GM21515 (cell line): Measurements from ENCODE around the gene WDFY4.

Experiments used
- ATAC-seq: cut with Tn5 transposase; IDR thresholded peaks from one replicate; pipeline ENCODE4 v1.9.1; 2021; ENCODE audit not compliant: unreplicated experiment

The WDFY4 gene

DNA sequence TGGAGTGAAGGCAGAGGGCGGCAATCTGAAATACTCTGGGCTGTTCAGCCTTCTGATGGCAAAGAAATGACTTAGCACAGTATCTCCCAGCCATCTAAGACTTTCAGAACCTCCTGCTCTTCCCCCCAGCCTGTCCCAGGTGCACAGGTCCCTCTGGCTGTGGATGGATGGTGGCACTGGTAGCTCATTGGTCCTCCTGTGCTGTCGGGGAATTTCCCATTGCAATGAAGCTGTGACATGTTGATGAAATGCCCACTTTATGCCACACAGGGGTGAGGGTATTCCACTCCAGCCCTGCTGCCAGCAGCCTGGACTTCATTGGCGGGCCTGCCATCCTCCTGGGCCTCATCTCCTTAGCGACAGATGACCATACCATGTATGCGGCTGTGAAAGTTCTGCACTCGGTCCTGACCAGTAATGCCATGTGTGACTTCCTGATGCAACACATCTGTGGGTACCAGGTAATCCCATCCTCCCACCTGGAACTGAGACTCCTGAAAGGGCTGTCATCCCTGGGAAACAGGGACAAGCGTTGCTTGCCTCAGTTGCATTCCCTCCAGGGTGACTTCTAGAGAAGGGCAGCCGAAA is 105.9 kb downstream of the WDFY4 start:
- ATAC-seq = no peak

DNA sequence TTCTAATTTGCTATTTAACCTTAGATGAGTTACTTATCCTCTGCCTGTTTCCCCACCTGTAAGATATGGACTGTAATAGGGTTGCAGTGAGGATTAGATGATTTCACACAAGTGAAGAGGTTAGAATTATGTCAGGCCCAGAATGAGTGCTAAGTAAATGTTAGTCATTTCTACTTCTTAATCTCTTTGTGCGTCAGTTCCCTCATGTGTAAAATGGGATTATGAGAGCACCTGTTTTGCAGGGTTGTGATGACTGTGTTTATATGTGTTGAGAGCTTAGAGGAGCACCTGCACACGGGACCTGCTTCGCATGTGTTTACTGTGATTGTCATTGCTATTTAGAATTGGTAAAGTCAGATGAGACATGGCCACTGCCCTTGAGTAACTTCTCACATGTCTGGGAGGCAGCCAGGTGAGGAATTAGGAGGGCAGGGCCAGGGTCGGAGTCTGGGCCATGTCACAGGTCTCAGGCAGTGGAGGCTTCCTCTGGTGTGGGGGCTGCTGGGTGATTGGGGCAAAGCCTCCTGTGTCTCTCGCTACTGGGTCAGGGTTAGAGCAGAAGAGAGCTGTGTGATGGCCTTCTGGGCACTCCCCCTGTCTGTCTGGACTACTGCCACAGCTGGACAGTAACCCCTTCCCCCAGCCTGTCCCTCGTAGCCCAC is 106.7 kb downstream of the WDFY4 start:
- no peak for ATAC-seq

DNA sequence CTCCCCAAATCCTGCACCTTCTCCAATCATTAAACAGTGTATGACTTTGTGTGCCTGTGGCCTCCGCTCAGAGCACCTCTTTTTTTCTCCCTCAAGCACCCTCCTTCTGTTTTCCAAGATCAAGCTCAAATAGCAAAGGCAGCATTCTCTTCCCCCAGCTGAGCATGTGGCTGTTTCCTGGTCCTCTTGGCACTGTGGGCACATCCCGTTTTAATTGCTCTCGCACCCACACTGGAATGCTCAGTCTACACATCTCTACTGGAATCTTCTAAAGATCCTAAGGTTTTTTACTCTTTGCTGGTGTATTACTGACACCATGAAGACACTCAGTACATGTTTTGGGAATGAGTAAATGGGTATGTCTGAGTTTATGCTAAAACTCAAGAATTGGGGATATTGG is 107.4 kb downstream of the WDFY4 start:
- ATAC-seq = no peak

DNA sequence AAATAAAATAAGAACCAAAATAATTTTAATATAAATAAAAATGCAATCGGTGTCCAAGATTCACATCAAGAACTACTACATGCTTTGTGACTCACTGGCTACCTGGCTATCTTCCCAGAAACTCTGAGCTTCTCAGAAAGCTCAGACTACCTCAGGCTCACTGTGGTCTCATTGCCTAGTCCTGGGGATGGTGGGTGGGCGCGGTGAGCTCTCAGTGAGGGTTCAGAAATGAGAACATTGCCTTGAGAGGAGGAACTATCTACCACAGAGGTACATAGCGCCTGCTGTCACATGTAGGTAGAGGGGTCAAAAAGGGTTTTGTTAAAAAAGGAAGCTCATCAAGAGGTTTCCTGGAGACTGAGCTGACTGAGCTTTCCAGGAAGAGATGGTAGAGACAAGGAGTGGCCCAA is 108.0 kb downstream of the WDFY4 start:
- no peak for ATAC-seq

DNA sequence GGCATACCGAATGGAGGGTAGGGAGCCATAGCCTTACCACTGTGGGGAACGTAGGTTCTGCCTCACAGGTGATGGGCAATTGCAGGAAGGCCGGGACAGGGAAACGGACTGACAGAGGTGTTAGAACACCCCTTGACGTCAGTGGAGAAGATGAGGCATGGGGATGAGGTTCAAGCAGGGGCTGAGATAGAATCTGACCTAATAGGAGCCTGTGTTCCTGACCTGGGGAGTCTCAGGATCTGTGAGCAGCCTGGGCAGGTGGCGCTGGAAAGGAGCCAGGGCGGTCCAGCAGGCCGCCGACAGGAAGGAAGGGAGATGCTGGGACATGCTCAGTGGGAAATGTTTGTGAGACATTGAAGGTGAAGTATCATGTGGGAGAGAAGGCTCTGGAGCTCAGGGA is 109.4 kb downstream of the WDFY4 start:
- no peak for ATAC-seq

DNA sequence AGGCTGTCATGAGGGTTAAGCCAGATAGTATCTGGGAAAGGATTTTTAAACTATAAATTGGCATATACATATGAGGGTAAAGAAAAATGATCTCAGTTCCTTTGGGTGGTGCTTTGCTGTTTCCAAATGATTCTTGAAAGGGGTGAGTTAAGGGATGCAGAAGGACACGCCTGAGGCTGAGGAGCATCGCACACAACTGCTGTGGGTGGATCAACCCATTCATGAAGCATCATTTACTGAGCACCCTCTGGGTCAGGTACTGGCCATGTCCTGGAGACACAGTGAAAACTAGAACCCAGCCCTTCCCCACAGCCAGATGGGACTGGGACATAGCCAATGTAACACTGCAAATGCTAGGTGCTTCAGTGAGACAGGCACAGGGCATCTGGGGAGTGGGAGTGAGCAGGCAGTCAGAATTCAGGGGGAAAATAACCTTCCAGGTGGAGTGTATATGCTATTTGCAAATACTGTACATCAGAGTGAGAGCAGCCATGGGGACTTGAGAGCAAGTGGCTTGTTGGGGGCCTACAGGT is 112.1 kb downstream of the WDFY4 start:
- no peak for ATAC-seq

DNA sequence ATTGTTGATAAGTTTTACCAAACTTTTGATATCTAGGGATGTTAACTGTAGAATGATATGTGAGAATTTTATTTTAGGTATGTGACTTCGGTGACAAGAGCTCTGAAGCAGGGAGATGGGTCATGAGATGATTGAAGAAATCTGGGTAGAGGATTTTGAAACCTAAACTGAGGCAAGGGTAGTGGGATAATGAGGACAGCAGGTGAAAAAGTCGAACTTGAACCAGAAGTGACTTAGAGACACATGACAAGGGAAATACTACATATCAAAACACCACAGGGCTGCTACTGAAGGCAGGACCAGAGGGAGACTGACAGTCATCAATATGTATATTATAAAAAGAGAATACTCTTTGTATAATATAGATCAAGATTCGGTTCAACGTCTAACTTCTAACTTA is 113.2 kb downstream of the WDFY4 start:
- no peak for ATAC-seq

DNA sequence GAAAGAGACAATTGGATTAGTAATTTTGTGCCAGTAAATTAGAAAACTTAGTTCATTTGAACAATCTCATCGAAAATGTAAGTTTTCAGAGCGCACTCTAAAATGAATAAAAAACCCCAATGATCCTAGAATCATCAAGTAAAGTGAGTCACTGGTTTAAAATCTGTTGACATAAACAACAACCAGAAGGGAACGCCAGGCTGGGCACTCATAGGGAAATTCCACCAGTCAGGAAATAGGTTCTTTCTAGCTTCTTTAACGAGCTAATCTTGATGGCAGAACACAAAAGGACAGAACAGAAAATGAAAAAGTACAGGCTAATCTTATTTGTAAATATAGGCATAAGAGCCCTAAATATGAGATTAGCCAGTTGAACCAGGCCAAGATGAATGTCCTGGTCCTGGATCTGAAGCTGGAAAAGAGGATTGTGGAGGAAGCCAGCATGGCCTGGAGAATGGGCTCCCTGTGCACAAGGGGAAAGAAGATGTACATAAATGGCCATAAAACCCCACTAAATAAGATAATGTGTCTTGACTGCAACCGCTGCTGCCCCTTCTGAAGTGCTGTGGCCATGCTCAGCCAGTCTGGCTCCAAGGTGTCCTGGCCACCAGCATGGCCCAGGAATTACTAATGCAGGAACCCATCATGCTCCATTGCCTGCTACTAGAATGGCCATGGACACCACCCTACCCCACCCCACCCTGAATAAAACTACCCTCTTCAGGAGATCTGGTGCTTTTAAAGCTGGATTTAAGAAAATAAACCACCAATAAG is 114.0 kb downstream of the WDFY4 start:
- no peak for ATAC-seq

DNA sequence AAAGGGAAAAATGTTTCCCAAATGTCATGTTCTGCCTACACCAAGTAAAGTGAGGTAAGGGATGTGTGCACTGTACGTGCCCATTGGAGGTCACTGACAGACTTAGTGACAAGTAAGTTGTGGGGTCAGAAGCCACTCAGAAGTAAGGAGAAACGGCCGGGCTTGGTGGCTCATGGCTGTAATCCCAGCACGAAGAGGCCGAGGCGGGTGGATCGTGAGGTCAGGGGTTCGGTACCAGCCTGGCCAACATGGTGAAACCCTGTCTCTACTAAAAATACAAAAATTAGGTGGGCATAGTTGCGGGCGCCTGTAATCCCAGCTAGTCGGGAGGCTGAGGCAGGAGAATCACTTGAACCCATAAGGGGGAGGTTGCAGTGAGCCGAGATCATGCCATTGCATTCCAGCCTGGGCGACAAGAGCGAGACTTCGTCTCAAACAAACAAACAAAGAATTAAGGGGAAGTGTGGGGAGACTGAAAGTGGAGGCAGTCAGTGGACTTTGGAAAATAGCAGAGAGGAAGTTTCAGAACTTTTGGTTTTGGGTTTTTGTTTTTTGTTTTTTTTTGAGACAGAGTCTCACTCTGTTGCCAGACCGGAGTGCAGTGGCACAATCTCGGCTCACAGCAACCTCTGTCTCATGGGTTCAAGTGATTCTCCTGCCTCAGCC is 114.8 kb downstream of the WDFY4 start:
- no peak for ATAC-seq

DNA sequence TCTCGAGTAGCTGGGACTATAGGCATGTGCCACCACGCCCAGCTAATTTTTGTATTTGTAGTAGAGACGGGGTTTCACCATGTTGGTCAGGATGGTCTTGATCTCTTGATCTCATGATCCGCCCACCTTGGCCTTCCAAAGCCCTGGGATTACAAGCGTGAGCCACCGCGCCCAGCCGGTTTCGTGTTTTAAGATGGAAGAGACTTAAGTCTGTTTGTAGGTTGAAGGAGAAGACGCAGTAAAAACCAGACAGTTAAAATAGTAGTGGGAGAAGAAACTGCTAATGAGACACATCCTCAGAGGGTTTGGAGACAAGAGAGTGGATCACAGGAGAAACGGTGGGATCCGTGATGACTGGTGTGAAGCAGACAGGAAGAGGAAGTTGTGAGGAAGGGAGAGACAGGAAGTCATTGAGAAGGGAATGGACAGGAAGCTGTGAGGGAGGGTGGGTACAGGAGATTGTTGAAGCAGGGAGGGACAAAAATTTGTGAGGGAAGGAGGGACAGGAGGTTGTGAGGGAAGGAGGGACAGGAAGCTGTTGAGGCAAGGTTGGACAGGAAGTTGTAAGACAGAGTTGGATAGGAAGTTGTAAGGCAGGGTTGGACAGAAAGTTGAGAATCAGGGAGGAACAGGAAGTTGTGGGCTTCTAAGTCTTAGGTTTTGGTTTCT is 115.5 kb downstream of the WDFY4 start:
- ATAC-seq = no peak

DNA sequence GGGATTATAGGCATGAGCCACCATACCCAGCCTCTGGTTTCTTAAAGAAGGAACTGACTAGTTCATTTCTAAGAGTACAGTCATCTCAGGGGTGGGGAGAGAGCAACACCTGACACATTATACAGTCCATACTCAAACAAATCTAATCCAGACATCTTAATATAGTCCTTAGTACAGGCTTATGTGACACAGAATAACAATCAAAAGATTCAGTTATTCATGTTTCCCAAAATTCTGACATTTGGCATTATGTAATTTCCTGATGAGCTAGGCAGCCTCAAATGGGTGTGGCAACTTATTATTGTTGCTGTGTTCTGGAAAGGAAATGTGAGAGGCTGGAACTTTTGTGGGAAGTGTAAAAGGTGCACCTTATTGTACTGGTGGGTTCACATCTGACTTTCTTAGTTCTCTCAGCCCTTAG is 116.3 kb downstream of the WDFY4 start:
- ATAC-seq = no peak

DNA sequence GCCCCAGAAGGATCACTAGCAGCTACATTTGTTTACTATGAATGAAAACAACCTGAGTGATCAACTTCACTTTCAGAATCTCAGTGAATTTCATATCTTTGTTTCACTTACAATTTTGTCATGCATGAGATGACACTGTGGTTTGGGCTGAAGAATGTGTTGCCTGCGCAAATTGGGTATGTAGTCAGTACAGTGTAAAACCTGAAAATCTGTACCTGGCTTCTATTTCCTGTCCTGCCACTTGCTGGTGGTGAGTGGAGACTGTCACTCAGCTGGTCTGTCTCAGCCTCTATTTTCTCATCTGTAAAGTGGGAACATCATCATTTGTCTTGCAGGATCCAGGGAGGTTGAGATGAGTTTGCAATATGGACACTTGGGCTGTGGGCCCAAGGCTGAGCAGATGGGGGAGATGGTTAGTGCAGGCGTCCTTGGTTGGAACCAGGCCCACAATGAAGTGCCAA is 118.0 kb downstream of the WDFY4 start:
- peak; percentile 88 for ATAC-seq

DNA sequence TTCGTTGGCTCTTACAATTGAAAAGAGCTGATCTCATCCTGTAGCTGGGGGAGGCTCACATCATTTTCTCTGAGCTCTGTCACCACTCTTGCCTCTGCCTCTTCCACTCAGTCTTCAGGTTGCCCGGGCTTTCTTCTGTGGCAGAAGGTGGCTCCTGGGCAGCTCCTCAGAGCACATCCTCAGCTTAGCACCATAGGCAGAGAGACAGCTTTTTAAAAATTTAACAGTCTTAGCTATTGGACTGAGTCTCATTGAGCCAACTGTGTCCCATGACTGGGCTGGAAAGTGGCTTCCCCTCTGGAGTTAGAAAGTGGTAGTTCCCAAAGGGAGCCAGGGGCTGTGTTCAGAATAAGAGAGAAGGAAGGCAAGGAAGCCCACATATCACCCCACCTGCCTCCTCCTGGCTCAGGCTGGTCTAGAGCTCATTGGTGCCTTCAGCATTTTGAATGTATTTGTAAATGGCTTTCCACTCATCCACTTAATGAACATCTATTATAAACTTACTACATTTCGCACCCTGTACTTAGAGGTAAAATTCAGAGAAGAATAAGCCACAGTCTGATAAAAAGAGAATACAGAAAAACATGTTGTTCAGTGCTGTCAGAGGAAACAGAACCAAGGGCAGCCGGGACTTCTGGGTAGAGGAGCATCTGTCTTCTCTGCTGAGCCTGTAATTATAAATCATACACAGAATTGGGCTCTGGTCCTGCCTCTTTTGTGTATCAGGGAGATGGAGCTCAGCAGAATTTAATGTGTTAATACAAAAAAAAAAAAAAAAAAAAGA is 119.3 kb downstream of the WDFY4 start:
- no peak for ATAC-seq

DNA sequence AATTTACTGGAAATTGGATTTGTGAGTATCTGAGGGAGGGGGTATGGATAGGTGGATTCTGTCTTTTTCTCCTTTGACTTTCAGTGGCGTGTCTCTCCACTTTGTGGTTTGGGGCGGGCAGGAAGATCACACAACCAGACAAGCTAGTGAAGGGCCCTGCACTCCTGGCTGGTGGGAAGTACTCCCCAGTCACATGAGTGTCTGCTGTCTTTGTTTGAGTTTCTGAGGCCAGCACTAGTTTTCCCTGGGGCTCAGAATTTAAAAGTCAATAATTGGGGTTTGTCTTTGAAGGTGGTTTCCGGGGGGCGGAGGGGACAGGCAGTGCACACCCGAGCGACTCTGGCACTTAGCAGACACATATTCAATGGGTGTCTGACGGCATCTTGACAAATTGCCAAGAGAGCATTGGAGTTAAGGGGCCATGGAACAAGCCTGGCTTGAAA is 120.1 kb downstream of the WDFY4 start:
- ATAC-seq = no peak

DNA sequence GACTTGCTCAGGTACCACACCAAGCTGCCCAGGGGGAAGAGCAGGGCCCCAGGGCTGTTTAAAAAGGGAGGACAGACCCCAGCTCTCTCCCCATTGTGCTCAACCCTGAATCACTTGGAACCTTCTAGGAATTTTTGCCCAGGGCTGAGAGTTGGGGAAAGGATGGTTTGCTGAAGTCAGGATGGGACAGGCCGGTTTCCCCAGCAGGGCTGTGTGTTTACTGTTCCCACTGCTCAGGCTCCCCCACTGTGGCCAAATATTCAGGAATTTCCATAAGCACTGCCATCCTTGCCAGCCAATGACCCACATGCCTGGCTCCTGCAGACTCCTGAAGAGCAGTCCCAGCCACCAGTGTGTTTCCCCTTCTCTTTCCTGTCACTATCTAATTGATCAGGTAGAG is 120.7 kb downstream of the WDFY4 start:
- ATAC-seq = no peak

DNA sequence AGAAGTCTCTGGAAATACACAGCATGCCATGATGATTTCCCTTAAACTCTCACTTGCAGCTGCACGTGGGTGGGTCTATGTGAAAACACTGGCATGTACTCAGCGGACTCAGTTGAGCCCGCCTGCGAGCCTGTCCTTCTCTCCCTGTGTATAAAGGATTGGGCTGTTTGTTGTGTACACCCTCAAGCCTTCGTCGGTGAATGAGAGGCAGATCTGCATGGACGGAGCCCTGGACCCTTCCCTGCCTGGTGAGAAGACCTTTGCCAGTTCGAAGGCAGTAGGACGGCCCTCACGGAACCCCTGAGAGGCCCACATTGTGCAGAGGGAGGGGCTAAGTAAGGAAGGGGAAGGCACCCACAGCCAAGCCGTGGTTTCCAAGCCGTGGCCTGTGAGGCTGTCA is 121.2 kb downstream of the WDFY4 start:
- no peak for ATAC-seq

DNA sequence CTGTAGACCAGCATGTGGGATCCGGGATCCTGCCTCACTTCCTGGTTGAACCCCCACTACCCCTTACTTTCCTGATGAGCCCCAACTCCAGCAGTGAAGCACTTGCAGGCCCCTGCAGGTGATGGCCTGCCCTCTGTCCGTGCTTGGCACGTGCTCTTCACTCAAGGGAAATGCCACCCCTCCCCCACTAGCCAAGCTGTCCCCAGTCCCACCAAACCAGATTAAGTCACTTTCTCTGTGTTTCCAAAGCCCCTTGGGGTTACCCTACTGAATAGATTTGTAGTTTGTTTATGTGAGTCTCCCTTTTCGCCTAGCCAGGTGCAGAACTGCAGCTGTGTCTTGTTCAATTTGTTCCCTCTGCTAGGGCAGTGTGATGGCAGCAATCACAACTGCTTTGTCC is 121.7 kb downstream of the WDFY4 start:
- no peak for ATAC-seq

DNA sequence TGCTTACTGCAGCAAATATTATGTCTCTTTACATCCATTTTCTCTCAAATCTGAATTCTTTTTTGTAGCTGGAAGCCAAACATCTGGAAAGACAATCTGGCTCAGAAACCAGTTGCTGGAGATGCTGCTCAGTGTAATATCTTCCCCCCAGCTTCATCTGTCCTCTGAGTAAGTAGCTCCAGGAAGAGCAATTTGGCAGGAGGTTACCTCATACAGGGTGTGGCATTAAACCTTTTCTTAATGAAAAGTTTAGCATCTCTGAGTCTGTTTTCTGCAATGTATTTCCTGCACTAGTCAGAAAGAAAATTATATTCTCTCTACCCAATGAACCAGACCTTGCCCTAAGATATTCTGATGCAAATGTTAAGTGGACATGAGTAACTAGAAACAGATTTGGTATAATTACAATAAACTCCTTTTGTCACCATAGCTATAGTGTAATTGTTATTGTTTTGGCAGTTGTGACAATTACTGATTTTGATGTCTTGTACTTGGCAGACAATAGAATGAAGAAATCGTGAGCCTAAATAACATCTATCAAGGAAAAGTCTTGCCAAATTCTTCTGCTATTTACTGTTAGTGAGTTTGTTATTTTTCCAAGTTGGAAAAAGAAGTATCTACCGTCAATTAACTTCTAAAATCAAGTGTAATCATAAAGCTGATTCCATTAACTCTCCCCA is 123.3 kb downstream of the WDFY4 start:
- ATAC-seq = no peak

DNA sequence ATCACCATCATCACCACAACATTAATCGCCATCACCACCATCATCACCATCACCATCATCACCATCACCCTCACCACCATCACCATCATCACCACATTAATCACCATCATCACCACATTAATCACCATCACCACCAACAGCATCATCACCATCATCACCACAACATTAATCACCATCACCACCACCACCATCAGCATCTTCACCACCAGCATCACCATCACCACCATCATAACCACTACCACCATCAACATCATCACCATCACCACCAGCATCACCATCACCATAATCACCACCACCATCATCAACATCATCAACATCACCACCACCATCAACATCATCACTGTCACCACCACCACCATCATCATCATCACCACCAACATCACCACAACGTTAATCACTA is 124.6 kb downstream of the WDFY4 start:
- no peak for ATAC-seq

DNA sequence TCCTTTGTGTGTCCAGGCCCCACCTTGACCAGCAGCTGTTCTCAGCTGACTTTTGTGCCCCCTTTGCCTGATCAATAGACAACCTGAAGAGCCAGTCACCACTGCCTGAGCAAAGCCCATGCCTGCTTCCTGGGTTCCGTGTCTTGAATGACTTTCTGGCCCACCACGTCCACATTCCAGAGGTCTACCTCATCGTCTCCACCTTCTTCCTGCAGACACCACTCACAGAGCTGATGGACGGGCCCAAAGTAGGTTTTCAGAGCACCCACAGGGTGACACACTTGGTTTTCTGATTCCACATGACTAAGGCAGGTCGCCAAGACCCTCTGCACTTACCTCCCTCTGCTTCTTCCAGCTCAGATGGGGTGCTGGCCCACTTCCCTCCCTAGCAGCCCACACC is 126.8 kb downstream of the WDFY4 start:
- no peak for ATAC-seq
